Heart left ventricle (tissue), 16 donors: ENCODE measurements around the gene CACNA1C. TPM values are rescaled to one million over a fixed set of nuclear protein-coding genes. Genes with fewer than 3 reads are reported as not detected.

ENCODE experiments used
- ATAC-seq, 4 donors: fragments of 200-7000 bp; cut with Tn5 transposase; one replicate each; pipeline ENCODE4 v1.9.1; 2020 to 2022; ENCODE audit warnings: moderate library complexity in 4 of 4, mild to moderate bottlenecking in 3 of 4, moderate number of reproducible peaks in 1 of 4
- DNase-seq, 5 donors: peaks; one replicate each; pipeline ENCODE4 v3.0.0-alpha.2; 2020
- H3K27ac ChIP-seq, 12 donors: fragments of 200-600 bp; sonication (generic) in 4 of 12; one replicate each; pipeline versions ENCODE4 v1.5.0 to v1.8.0; 2016 to 2022; ENCODE audit warnings: mild to moderate bottlenecking in 2 of 12
- H3K27me3 ChIP-seq, 9 donors: fragments of 200-600 bp; sonication (generic) in 2 of 9; one replicate each; pipeline versions ENCODE4 v1.5.1 to v1.8.0; 2016 to 2022; ENCODE audit warnings: mild to moderate bottlenecking in 3 of 9
- H3K36me3 ChIP-seq, 9 donors: fragments of 200-600 bp; sonication (generic) in 2 of 9; one replicate each; pipeline versions ENCODE4 v1.5.0 to v1.8.0; 2018 to 2022; ENCODE audit warnings: mild to moderate bottlenecking in 2 of 9
- H3K4me1 ChIP-seq, 12 donors: fragments of 200-600 bp; sonication (generic) in 4 of 12; one replicate each; pipeline versions ENCODE4 v1.5.0 to v1.8.0; 2016 to 2022; ENCODE audit warnings: mild to moderate bottlenecking in 3 of 12
- H3K4me3 ChIP-seq, 12 donors: fragments of 200-600 bp; sonication (generic) in 4 of 12; one replicate each; pipeline versions ENCODE4 v1.5.0 to v1.8.0; 2017 to 2022; ENCODE audit warnings: mild to moderate bottlenecking in 9 of 12, moderate library complexity in 4 of 12
- H3K9me3 ChIP-seq, 12 donors: fragments of 200-600 bp; sonication (generic) in 4 of 12; one replicate each; pipeline versions ENCODE4 v1.5.0 to v1.8.0; 2016 to 2022; ENCODE audit warnings: mild to moderate bottlenecking in 1 of 12
- POLR2A ChIP-seq, 2 donors: fragments of 450-650 bp; IDR thresholded peaks; one replicate each; pipeline ENCODE4 v1.6.1; 2017; ENCODE audit warnings: antibody characterized with exemption in 2 of 2, mild to moderate bottlenecking in 2 of 2, moderate library complexity in 2 of 2
- WGBS, 4 donors: extraction: QIAGEN DNeasy Blood & Tissue Kit in 2 of 4; methylation state at CpG; one replicate each; pipeline versions ENCODE4 v1.1.5 to v1.1.7; 2013 to 2018; 5-methylcytosine and 5-hydroxymethylcytosine counted together
- intact Hi-C, 10 donors: fragments of 100-400 bp; cut with DNase I; formaldehyde crosslinking; loops; one replicate each; pipeline versions ENCODE4 v1.11.1 to v1.14.2; 2022
- polyA plus RNA-seq, 2 donors: library from polyadenylated mRNA; stranded (reverse); fragments of 200-250 nt; gene quantifications; one replicate each; pipeline ENCODE4 v1.2.3, GENCODE V29; 2013
- total RNA-seq, 9 donors: library from RNA; depleted of rRNA in 2 of 9; stranded (reverse); fragments of >200 nt in 2 of 9; fragmentation: NEBNext Ultra II Directional in 3 of 9; extraction: Animal tissue kit (Norgen Biotek cat#: 25700) in 3 of 9; gene quantifications; one replicate each; pipeline versions ENCODE4 v1.1.0 to v1.2.4, GENCODE V29; 2016 to 2023
- TF ChIP-seq, protein P1 (sequence below), 12 donors: fragments of 200-600 bp; sonication (generic) in 4 of 12; IDR thresholded peaks; one replicate each; pipeline versions ENCODE4 v1.5.0 to v1.8.0; 2018 to 2022; ENCODE audit warnings: antibody characterized with exemption in 12 of 12, mild to moderate bottlenecking in 5 of 12
- donor health status: ischemic (EF 13 %, LVEDD 7.1; RV severe dilation, severe dysfunction).
- donor health status: healthy with polysubstance abuse.
- donor health status: DM: no; HTN: yes; CAD: no.
- donor health status: DM: no; HTN: no; CAD: no.
- donor health status: ischemic (EF 25% LVEDD 6.9; RV normal size, moderate dysfunction).
- donor health status: ischemic (EF 25% LVEDD 5.7; RV mildly dilated, moderate dysfunction).
- donor health status: healthy.
- donor health status: DM: yes; HTN: yes; CAD: no.
- donor health status: ischemic (EF 35%, LVEDD 5.7; RV mildly dilated, moderate dysfunction).
- donor health status: nonischemic (EF 11% LVEDD 7.7; RV severe dilation, severe dysfunction).
- donor health status: DM: yes; HTN: yes; CAD: no.
- donor health status: PGD.
- donor health status: ischemic (EF 29% LVEDD 5.4; RV normal size, mild dysfunction).
- donor health status: nonischemic (EF 23%, LVEDD 6.1; RV moderate dilation, normal function).

CACNA1C gene
- total and polyA plus RNA-seq, 11 donors = 41.9 to 196 (median 164) TPM

- 56 to 69% (median 58%) methylated on average over 6 of the region's 6 CpGs for WGBS, 4 donors
Observed at GRCh38 chr12:2292560-2292959, 239.8 kb downstream of the CACNA1C start.

DNA sequence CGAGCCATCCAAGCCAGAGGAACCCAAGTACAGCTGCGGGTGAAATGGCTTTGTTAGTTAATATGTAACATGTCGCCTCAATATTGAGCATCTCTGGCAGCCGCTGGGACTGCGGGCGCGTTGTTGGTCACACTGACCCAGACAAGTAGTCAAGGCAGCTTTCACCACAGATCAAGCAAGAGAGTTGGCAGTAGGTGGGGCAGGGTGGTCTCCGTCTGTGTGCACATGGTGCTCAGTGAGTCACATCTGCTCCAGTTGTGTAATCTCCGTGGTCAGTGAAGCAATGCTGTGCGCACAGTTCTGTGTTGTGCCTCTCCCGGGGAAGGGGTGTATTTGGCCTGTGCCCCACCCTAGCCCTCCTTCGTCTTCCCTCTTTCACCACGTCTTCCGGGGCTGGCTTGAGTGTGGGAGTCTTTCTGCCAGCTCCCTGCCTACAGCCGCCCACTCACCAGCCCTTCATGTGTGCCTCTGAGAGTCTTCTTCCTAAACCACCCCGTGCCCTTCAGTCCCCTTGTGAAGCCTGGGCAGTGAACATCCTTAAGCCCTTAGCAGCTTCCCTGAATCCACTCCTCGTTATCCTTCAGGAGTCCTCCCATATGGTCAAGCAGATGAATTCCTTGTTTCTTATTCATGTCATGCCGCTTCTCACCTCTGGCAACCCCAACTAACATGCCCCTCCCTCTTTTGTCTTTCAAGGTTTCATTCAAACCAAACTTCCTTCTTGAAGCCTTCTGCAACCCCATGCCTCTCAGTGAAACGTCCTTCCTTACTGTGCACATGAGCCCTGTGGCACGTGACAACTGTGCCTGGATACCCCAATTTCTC lies 242.1 kb downstream of the CACNA1C start:
- Histone ChIP-seq H3K9me3 (no peaks in the 10 kb centered on the region), H3K4me3 (no peak overlapping the region), H3K27ac (peak overlapping the region in 4 of 12 donors; percentile 24 to 79 (median 30)), H3K27me3 (no peaks in the 10 kb centered on the region), H3K36me3 (no peaks in the 10 kb centered on the region), H3K4me1 (peaks cover 0 to 99% (median 68%) of the 10 kb centered on the region in 12 donors)
- intact Hi-C loops = loop anchor here in 2 of 10 donors (5.0 to 10.0 kb wide), 2 partner anchors 287 to 290 kb away; no protein-coding TSS in a partner anchor
- ATAC-seq (peak in 2 of 4 donors; percentile 3 to 40), DNase-seq (peak in 2 of 5 donors; percentile 49 to 72)
- TF ChIP-seq POLR2A (IDR thresholded peaks at IDR 0.05) = no peak
- TF ChIP-seq, protein P1, sequence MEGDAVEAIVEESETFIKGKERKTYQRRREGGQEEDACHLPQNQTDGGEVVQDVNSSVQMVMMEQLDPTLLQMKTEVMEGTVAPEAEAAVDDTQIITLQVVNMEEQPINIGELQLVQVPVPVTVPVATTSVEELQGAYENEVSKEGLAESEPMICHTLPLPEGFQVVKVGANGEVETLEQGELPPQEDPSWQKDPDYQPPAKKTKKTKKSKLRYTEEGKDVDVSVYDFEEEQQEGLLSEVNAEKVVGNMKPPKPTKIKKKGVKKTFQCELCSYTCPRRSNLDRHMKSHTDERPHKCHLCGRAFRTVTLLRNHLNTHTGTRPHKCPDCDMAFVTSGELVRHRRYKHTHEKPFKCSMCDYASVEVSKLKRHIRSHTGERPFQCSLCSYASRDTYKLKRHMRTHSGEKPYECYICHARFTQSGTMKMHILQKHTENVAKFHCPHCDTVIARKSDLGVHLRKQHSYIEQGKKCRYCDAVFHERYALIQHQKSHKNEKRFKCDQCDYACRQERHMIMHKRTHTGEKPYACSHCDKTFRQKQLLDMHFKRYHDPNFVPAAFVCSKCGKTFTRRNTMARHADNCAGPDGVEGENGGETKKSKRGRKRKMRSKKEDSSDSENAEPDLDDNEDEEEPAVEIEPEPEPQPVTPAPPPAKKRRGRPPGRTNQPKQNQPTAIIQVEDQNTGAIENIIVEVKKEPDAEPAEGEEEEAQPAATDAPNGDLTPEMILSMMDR (IDR thresholded peaks at IDR 0.05) = no peak
- WGBS, 4 donors = 65 to 83% (median 80%) methylated on average over 12 to 20 of the region's 20 CpGs

More at GRCh38 chr12:2292560-2292959, 239.8 kb downstream of the CACNA1C start:
- DNase-seq = peak in 1 of 5 donors; percentile 46
- Histone ChIP-seq H3K4me1 (peaks cover 0 to 99% (median 76%) of the 10 kb centered on the region in 12 donors), H3K27ac (peak overlapping the region in 10 of 12 donors; percentile 3 to 82 (median 38)), H3K4me3 (no peak overlapping the region), H3K36me3 (no peaks in the 10 kb centered on the region), H3K9me3 (no peaks in the 10 kb centered on the region), H3K27me3 (no peaks in the 10 kb centered on the region)
- intact Hi-C loops = loop anchor here in 2 of 10 donors (5.0 to 10.0 kb wide), 2 partner anchors 290 to 292 kb away; no protein-coding TSS in a partner anchor
- no peak for TF ChIP-seq POLR2A (IDR thresholded peaks at IDR 0.05)
- TF ChIP-seq, protein P1 (IDR thresholded peaks at IDR 0.05) = no peak
- peak; percentile 30 to 49 (median 46) for ATAC-seq

DNA sequence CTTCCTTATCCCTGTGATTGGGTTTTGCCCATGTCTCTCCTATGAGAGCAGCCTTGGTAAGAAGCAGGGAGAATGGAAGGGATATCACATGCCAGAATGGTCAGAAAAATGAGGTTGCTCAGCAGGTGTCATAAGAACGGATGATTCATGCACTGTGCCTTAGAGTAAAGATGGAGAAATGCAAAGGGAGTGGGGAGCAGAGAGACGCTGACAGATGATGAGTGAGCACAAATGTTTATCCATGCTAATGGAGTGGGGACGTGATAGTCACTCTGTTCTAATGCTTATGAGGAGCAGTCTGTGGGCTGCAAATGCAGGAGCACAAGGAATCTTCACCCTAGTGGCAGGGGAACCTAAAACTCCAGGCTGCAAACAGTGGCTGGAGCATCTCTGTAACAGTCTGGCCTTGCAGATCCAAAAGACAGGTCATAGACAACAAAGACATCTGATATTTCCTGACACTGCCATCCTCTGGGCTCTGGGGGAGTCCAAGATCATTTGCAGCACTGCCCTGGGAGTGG lies 243.2 kb downstream of the CACNA1C start:
- WGBS, 4 donors = 48 to 62% (median 54%) methylated on average over 3 of the region's 3 CpGs

More for the DNA sequence above, 243.2 kb downstream of the CACNA1C start:
- TF ChIP-seq, protein P1 (IDR thresholded peaks at IDR 0.05) = no peak
- TF ChIP-seq POLR2A (IDR thresholded peaks at IDR 0.05) = no peak
- peak overlapping the region in 4 of 12 donors; percentile 21 to 79 (median 27) for H3K27ac ChIP-seq
- DNase-seq = no peak
- H3K36me3 ChIP-seq = no peaks in the 10 kb centered on the region
- no peak for ATAC-seq
- H3K27me3 ChIP-seq = no peaks in the 10 kb centered on the region
- intact Hi-C loops = loop anchor here in 1 of 10 donors (10.0 kb wide), 1 partner anchor 289 kb away; no protein-coding TSS in a partner anchor
- H3K4me3 ChIP-seq = no peak overlapping the region
- H3K4me1 ChIP-seq = peaks cover 0 to 98% (median 64%) of the 10 kb centered on the region in 12 donors
- no peaks in the 10 kb centered on the region for H3K9me3 ChIP-seq
